ENCODE data around the gene C1orf116. TPM values are rescaled to one million over a fixed set of nuclear protein-coding genes. Genes with fewer than 3 reads are reported as not detected.

C1orf116 gene
- total RNA-seq, 1 experiment from 2014 or later = 0.12 TPM

DNA sequence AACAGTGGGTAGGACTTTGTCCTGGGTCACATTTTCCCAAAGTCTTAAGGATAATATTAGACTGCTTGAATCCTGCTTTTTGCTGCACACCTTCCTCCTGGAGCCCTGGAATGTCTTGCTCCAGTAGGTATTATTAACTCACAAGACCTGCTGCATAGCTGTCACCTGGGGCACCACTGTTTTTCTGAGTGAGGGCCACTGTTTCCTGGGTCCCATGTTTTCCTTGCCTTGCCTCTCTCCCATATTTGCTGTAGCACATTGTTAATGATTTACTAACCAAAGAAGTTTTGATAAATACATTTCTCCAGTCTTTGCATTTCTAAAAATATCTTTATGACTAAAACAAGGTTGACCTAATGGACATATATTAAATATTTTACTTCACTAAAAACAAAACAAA is 39.8 kb downstream of the C1orf116 start:
- DNase-seq (ENCODE audit: low read depth) = no peak

DNA sequence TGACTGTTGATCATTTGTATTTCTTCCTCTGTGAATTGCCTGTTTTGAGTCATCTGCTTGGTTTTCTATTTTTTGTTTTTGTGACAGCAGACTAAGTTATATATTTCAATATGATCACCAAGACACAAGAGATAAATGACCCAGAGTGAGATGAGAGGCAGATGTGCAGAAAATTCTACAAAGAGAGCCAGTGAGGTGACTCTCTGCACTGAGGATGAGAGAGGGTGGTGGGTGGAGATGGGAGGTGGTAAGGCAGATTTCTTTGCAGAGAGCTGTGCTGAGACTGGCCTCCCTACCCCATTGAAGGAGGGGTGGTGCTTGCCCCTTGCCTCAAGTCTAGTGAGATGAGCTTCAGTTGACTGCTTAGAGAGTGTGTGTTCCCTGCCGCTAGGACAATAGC is 44.7 kb downstream of the C1orf116 start:
- DNase-seq (ENCODE audit: low read depth) = no peak

- no peak for DNase-seq (ENCODE audit: low read depth)
Observed at GRCh38 chr1:206986885-206987284, 45.7 kb downstream of the C1orf116 start.

DNA sequence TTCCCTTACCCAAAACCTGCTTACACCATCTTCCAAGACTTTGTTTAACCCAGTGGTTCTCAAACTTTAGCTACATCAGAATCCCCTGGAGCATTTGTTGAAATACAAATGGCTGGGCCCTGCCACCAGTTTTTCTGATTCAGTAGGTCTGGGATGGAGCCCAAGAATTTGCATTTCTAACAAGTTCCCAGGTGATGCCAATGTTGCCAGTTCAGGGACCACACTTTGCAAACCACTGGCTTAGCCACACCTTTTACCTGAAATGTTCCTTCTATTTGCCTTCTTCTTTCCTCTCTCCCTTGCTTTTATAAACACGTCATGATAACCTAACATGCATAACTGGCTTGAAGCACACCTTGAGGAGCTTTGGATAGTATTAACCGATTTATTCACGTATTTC is 46.2 kb downstream of the C1orf116 start:
- no peak for DNase-seq (ENCODE audit: low read depth)

DNA sequence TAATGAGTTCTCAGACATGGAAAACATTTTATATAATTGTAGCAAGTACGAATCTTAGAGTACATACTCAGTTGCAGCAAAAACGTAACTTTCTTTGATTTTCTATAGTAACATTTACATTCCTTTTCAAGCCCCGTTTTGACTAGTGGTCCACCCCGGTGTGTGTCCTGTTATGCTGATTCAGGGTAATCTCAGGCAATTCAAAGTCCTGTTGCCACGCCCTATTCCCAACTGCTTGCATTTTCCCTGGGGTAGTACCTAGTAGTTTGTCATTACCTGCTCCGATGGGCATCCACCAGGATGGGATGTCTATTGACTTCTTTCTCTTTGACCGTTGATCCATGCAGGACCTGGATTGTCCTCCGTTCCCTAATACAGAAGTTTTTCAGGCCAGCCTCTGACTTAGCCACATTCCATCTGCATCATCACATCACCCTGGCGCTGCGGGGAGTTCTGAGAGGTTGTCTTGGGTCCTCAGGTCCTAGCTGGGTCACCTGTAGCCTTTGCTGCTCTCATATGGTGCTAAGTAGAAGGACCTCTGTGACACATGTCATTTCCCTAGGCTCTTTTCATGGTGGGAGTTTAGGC is 47.3 kb downstream of the C1orf116 start:
- DNase-seq (ENCODE audit: low read depth) = no peak

DNA sequence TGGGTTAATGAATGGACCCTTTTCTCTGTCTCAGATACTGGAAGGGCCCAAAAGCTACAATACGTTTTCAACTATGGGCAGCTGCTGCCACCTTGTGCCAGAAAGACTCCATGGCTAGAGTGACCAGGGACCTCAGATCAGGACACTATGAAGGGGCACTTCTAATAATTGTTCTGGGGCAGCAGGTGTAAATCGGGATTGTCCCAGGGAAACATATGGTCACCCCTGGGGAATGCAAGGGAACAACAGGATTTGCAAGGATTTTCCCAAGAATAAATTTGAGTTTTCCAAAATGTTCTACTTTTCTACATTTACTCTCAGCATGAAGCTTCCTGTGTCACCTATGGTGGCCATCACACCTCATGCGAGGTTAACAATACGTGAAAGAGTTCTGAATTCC is 50.3 kb downstream of the C1orf116 start:
- peak; percentile 39 for DNase-seq (ENCODE audit: low read depth)

GRCh38 chr1:206979379-206980043 is 53.0 kb downstream of the C1orf116 start:
- DNase-seq (ENCODE audit: low read depth) = peak; percentile 29

- no peak for DNase-seq (ENCODE audit: low read depth)
Observed at GRCh38 chr1:206978259-206978658, 54.3 kb downstream of the C1orf116 start.

DNA sequence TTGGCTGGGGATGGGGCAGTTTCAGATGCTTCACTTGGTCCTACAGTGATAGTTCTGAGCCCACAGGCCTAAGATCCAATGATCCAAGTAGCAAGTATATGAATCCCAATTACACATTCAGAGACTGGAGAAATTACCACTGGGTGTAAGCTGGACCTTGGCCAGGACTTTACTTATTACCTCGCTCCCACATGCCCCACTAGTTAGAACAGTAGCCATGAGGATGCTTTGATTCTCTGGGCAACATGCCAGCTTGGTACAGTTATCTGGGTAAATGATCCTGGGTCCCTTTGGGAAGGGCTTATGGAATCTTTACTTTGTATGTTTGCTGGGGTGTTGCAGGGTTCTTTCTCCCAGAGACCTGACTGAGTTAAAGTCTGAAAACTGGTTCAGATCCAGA is 57.2 kb downstream of the C1orf116 start:
- no peak for DNase-seq (ENCODE audit: low read depth)

GRCh38 chr1:206974140-206974539 is 58.4 kb downstream of the C1orf116 start:
- no peak for DNase-seq (ENCODE audit: low read depth)

GRCh38 chr1:206972728-206973127 is 59.8 kb downstream of the C1orf116 start:
- no peak for DNase-seq (ENCODE audit: low read depth)

DNA sequence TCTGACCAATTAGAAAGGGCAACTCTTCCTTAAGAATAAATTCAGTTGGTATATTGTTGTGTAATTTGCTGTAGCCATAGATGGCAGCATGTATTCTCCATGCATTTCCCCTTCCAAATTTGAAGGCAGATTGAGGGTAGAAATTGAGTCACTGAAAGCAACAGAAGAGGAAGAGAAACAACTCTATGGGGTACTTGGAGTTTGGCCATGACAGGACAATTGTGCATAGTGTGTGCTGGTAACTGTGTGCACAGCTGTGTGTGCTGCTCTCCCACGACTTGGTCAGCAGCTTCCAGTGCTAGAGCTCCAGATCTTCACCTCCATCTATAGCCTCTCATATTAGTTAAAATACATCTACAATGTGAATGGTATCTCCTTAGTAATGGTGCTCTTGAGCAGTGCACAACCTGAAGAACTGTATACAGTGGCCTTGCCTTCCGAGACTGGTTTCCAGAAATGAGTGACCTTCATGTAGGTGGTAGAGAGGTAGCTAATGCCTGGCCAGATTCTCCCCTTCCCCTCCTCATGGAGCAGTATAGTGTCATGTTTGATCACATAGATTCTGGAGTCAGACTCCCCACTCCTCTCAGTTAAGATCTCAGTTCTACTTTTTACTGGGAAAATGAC is 61.4 kb downstream of the C1orf116 start:
- DNase-seq (ENCODE audit: low read depth) = no peak

GRCh38 chr1:206970446-206970845 is 62.1 kb downstream of the C1orf116 start, which contains the start of gene FCAMR:
Gene FCAMR (minus strand): TSS chr1:206970460. CDS start chr1:206970125, 335 bp downstream.
- DNase-seq (ENCODE audit: low read depth) = no peak

DNA sequence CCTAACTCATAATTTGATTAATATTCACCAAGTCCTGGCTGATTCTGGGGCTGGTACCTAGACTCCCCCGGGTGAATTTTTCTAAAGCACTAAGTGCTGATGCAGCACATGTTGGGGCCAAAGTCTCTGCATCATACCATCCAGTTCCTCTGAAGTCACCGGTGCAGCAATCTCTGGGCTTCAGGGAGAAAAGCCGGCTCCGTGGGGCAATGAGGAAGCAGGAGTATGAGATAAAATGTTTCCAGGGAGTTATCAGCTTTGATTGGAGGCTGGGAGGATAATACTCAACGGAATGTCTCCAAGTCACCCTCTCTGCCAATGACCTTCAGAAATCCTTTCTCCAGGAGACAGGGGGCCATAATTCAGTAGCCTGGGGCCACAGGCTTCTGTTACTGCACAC is 63.5 kb downstream of the C1orf116 start:
- DNase-seq (ENCODE audit: low read depth) = no peak

Other genes starting within 250 kb of the C1orf116 start
- gene IL20, start 167.1 kb downstream of the C1orf116 start, total RNA-seq (2014; rRNA removed; shearing (Covaris generic)) = not detected in 2 replicates
- gene IL24, start 135.3 kb downstream of the C1orf116 start, total RNA-seq (2014; rRNA removed; shearing (Covaris generic)) = 2.1 and 2.6 TPM in 2 replicates
- gene FCMR, start 110.8 kb downstream of the C1orf116 start, total RNA-seq (2014; rRNA removed; shearing (Covaris generic)) = 0.68 and 1.7 TPM in 2 replicates
- gene PIGR, start 86.3 kb downstream of the C1orf116 start, total RNA-seq (2014; rRNA removed; shearing (Covaris generic)) = not detected in 2 replicates
- gene FCAMR, start 62.3 kb downstream of the C1orf116 start, total RNA-seq (2014; rRNA removed; shearing (Covaris generic)) = not detected in 2 replicates
- 6.9 and 7.8 TPM in 2 replicates for gene YOD1, start 18.5 kb upstream of the C1orf116 start, total RNA-seq (2014; rRNA removed; shearing (Covaris generic))
- gene PFKFB2, start 20.5 kb upstream of the C1orf116 start, total RNA-seq (2014; rRNA removed; shearing (Covaris generic)) = 2.8 and 3.2 TPM in 2 replicates
- gene C4BPB, start 56.1 kb upstream of the C1orf116 start, total RNA-seq (2014; rRNA removed; shearing (Covaris generic)) = not detected in 2 replicates
- gene C4BPA, start 71.5 kb upstream of the C1orf116 start, total RNA-seq (2014; rRNA removed; shearing (Covaris generic)) = not detected in 2 replicates